Progenitor cell of endocrine pancreas (in vitro differentiated cells): ENCODE results near the gene UBE2O. TPM values are rescaled to one million over a fixed set of nuclear protein-coding genes. Genes with fewer than 3 reads are reported as not detected.

ENCODE experiments used
- DNase-seq: peaks from one replicate; pipeline ENCODE4 v3.0.0; 2021; ENCODE audit warnings: low spot score; ENCODE audit not compliant: unreplicated experiment
- H3K27ac Mint-ChIP-seq: 2 replicates; pipeline ENCODE4 v1.8.0; 2021; ENCODE audit warnings: mild to moderate bottlenecking, moderate library complexity, mixed read lengths
- H3K27me3 Mint-ChIP-seq: 2 replicates; pipeline ENCODE4 v1.8.0; 2021; ENCODE audit warnings: mixed read lengths
- H3K36me3 Mint-ChIP-seq: 2 replicates; pipeline ENCODE4 v1.8.0; 2022; ENCODE audit warnings: mixed read lengths; ENCODE audit not compliant: insufficient read depth
- H3K4me1 Mint-ChIP-seq: 2 replicates; pipeline ENCODE4 v1.8.0; 2021; ENCODE audit warnings: low read depth, mixed read lengths
- H3K4me3 Mint-ChIP-seq: 2 replicates; pipeline ENCODE4 v1.8.0; 2021; ENCODE audit warnings: low read depth, mild to moderate bottlenecking, moderate library complexity, mixed read lengths
- H3K9me3 Mint-ChIP-seq: 2 replicates; pipeline ENCODE4 v1.8.0; 2021; ENCODE audit warnings: low read depth, mixed read lengths
- CTCF ChIP-seq: fragments of 200-600 bp; sonication (generic); IDR thresholded peaks from one replicate; pipeline ENCODE4 v1.5.0; 2021; ENCODE audit warnings: antibody characterized with exemption, mild to moderate bottlenecking; ENCODE audit not compliant: unreplicated experiment
- total RNA-seq: library from RNA; stranded (reverse); gene quantifications from 2 replicates; pipeline ENCODE4 v1.2.1, GENCODE V29; 2021

Gene UBE2O
- total RNA-seq, 1 donor from 2014 or later: 44.6 TPM

GRCh38 chr17:76469076-76469990 is 16.4 kb upstream of the UBE2O start:
- Mint-ChIP-seq H3K36me3 (no peaks in the 10 kb centered on the region), H3K27ac (no peak overlapping the region)
- TF ChIP-seq CTCF: no peak

GRCh38 chr17:76468634-76469010 is 15.7 kb upstream of the UBE2O start:
- TF ChIP-seq CTCF: no peak
- Mint-ChIP-seq H3K4me3 (no peak overlapping the region), H3K27me3 (peaks cover 2% of the 10 kb centered on the region), H3K27ac (no peak overlapping the region), H3K4me1 (no peaks in the 10 kb centered on the region), H3K9me3 (no peaks in the 10 kb centered on the region), H3K36me3 (no peaks in the 10 kb centered on the region)
- DNase-seq: no peak

More at GRCh38 chr17:76469076-76469990, 16.4 kb upstream of the UBE2O start:
- Mint-ChIP-seq H3K27me3 (no peaks in the 10 kb centered on the region), H3K4me1 (no peaks in the 10 kb centered on the region), H3K4me3 (no peak overlapping the region), H3K9me3 (no peaks in the 10 kb centered on the region)
- DNase-seq: no peak

GRCh38 chr17:76467809-76468633 is 15.1 kb upstream of the UBE2O start:
- H3K27ac Mint-ChIP-seq: no peak overlapping the region
- H3K27me3 Mint-ChIP-seq: peaks cover 3% of the 10 kb centered on the region
- no peaks in the 10 kb centered on the region for H3K4me1 Mint-ChIP-seq
- no peaks in the 10 kb centered on the region for H3K36me3 Mint-ChIP-seq
- H3K4me3 Mint-ChIP-seq: no peak overlapping the region
- TF ChIP-seq CTCF: no peak
- DNase-seq: no peak
- no peaks in the 10 kb centered on the region for H3K9me3 Mint-ChIP-seq

- no peaks in the 10 kb centered on the region for H3K36me3 Mint-ChIP-seq
- DNase-seq: no peak
- no peak within 1 kb of the TSS for H3K27ac Mint-ChIP-seq
- no peaks in the 10 kb centered on the region for H3K9me3 Mint-ChIP-seq
- no peaks in the 10 kb centered on the region for H3K4me1 Mint-ChIP-seq
- no peak for TF ChIP-seq CTCF
- no peak within 1 kb of the TSS for H3K4me3 Mint-ChIP-seq
- H3K27me3 Mint-ChIP-seq: peaks cover 3% of the 10 kb centered on the region
Observed at GRCh38 chr17:76467366-76467765, 14.4 kb upstream of the UBE2O start, which contains the start of gene AANAT. Gene AANAT, plus strand, starts transcription at chr17:76467603. Its CDS starts 1,144 bp downstream, at chr17:76468747.

- Mint-ChIP-seq H3K36me3 (no peaks in the 10 kb centered on the region), H3K9me3 (no peaks in the 10 kb centered on the region), H3K27ac (no peak overlapping the region), H3K4me1 (no peaks in the 10 kb centered on the region), H3K27me3 (peaks cover 7% of the 10 kb centered on the region), H3K4me3 (no peak overlapping the region)
- TF ChIP-seq CTCF: no peak
- DNase-seq: no peak
Observed at GRCh38 chr17:76466775-76467130, 13.8 kb upstream of the UBE2O start.
